Panc1 (cell line): ENCODE results near the gene NKAIN2. TPM values are rescaled to one million over a fixed set of nuclear protein-coding genes. Genes with fewer than 3 reads are reported as not detected.
"Not testable (repeated sequence)": the region's sequence is repeated elsewhere in the genome, so short reads cannot be mapped to it uniquely, and the experiment has no call there.

ENCODE experiments used
- ATAC-seq: fragments of 200-7000 bp; cut with Tn5 transposase; 2 replicates; pipeline ENCODE4 v1.9.1; 2020; ENCODE audit warnings: mild to moderate bottlenecking, moderate library complexity
- BruUV-seq: library from RNA; stranded (reverse); fragments of 400-500 nt; replicated peaks from 2 replicates; lab custom pipeline; 2021; lab: Mats Ljungman, UMichigan
- CTCF ChIA-PET: fragments of 300-600 bp; sonication (Branson Sonifier 250); formaldehyde crosslinking; loops from one replicate; lab custom pipeline; 2022; ENCODE audit warnings: antibody characterized with exemption; lab: Charles Lee
- POLR2A ChIA-PET: fragments of 300-600 bp; sonication (Branson Sonifier 250); formaldehyde crosslinking; loops from one replicate; lab custom pipeline; 2022; ENCODE audit warnings: antibody characterized with exemption; lab: Charles Lee
- DNase-seq: peaks from one replicate; pipeline ENCODE4 v3.0.0-alpha.2; 2010; ENCODE audit warnings: low read depth, low spot score
- H3K27ac ChIP-seq: 2 replicates; pipeline ENCODE4 v1.5.1; 2011; ENCODE audit warnings: mild to moderate bottlenecking, low read length, inconsistent platforms
- H3K27me3 ChIP-seq: fragments of 200-500 bp; sonication (Bioruptor generic); 2 replicates; pipeline ENCODE4 v1.6.0; 2014; ENCODE audit warnings: low read length, inconsistent platforms; ENCODE audit not compliant: control insufficient read depth, insufficient read depth
- H3K36me3 ChIP-seq: fragments of 200-500 bp; sonication (Bioruptor generic); 2 replicates; pipeline ENCODE4 v1.5.1; 2014; ENCODE audit warnings: inconsistent platforms, mild to moderate bottlenecking, low read length, moderate library complexity; ENCODE audit not compliant: control insufficient read depth, insufficient read depth
- H3K4me1 ChIP-seq: 2 replicates; pipeline ENCODE4 v1.5.1; 2011; ENCODE audit warnings: inconsistent platforms, mild to moderate bottlenecking, low read length, moderate library complexity; ENCODE audit not compliant: control insufficient read depth, insufficient read depth
- H3K4me3 ChIP-seq, 2 experiments: 2 replicates each; pipeline ENCODE4 v1.5.1; 2011 to 2012; ENCODE audit warnings: low read depth in 2 of 2, low read length in 2 of 2, mild to moderate bottlenecking in 2 of 2, inconsistent platforms in 1 of 2, moderate library complexity in 1 of 2
- H3K9me3 ChIP-seq: fragments of 200-500 bp; sonication (Bioruptor generic); 2 replicates; pipeline ENCODE4 v1.5.1; 2014; ENCODE audit warnings: low read depth, mild to moderate bottlenecking, inconsistent platforms, low read length, moderate library complexity; ENCODE audit not compliant: control insufficient read depth, insufficient read depth
- CTCF ChIP-seq: fragments of 450-650 bp; IDR thresholded peaks from 2 replicates; pipeline ENCODE4 v1.5.1; 2017; ENCODE audit warnings: mild to moderate bottlenecking
- POLR2AphosphoS5 ChIP-seq: IDR thresholded peaks from 2 replicates; pipeline ENCODE4 v1.6.1; 2012; ENCODE audit warnings: mild to moderate bottlenecking, low read depth, low read length, moderate library complexity
- REST ChIP-seq, 2 experiments: IDR thresholded peaks; 2 replicates each; pipeline ENCODE4 v1.6.1; 2011 to 2012; ENCODE audit warnings: low read depth in 2 of 2, control low read depth in 1 of 2, low read length in 1 of 2, mild to moderate bottlenecking in 1 of 2, moderate library complexity in 1 of 2; ENCODE audit not compliant: insufficient read depth in 1 of 2
- SIN3A ChIP-seq: IDR thresholded peaks from 2 replicates; pipeline ENCODE4 v1.6.1; 2012; ENCODE audit warnings: low read depth, mild to moderate bottlenecking, low read length, moderate library complexity, borderline replicate concordance; ENCODE audit not compliant: insufficient read depth
- TCF7L2 ChIP-seq: IDR thresholded peaks from 2 replicates; pipeline ENCODE4 v1.6.1; 2011; ENCODE audit warnings: mild to moderate bottlenecking, low read depth, low read length, inconsistent platforms
- in situ Hi-C: cut with HindIII; loops from 2 replicates; pipeline ENCODE4 v1.10.0; 2016; ENCODE audit warnings: low sequenced_read_pairs, low pct_unique_long_range_greater_than_20kb
- intact Hi-C: fragments of 100-400 bp; cut with micrococcal nuclease; formaldehyde crosslinking; loops from one replicate; pipeline ENCODE4 v1.10.0; 2022; ENCODE audit not compliant: unreplicated experiment
- total RNA-seq: library from RNA; stranded (reverse); gene quantifications from one replicate; pipeline ENCODE4 v1.2.1, GENCODE V29; 2021; ENCODE audit not compliant: unreplicated experiment

Gene NKAIN2
- total RNA-seq, 1 experiment from 2014 or later = 2.6 TPM

- intact Hi-C loops = loop anchor here (10.0 kb wide), 1 partner anchor 455 kb away; no protein-coding TSS in a partner anchor
- TF ChIP-seq TCF7L2 (no peak), SIN3A (no peak), POLR2AphosphoS5 (no peak), CTCF (no peak), REST (IDR thresholded peaks at IDR 0.05; ENCODE audit: insufficient read depth in 1 of 2, low read depth in 2 of 2, low read length in 1 of 2) (no peak)
- BruUV-seq = no TSS peak
These were observed 536.1 kb downstream of the NKAIN2 start for GRCh38 chr6:124339610-124340334.

GRCh38 chr6:124348339-124348738 is 544.7 kb downstream of the NKAIN2 start:
- intact Hi-C loops, H3K27me3 ChIP-seq, POLR2A ChIA-PET, H3K4me1 ChIP-seq, in situ Hi-C loops, CTCF ChIA-PET, H3K27ac ChIP-seq, H3K4me3 ChIP-seq, H3K9me3 ChIP-seq, ATAC-seq, H3K36me3 ChIP-seq, DNase-seq, BruUV-seq: not testable (repeated sequence)

More at GRCh38 chr6:124339610-124340334, 536.1 kb downstream of the NKAIN2 start:
- H3K27ac ChIP-seq = no peak overlapping the region
- no peaks in the 10 kb centered on the region for H3K9me3 ChIP-seq
- in situ Hi-C loops = no loop called here
- H3K27me3 ChIP-seq = no peaks in the 10 kb centered on the region
- no peak for DNase-seq
- H3K4me1 ChIP-seq = no peaks in the 10 kb centered on the region
- no peak for ATAC-seq
- CTCF ChIA-PET = no interaction called here
- POLR2A ChIA-PET = no interaction called here
- no peak overlapping the region for H3K4me3 ChIP-seq
- H3K36me3 ChIP-seq = no peaks in the 10 kb centered on the region

- intact Hi-C loops (no loop called here), in situ Hi-C loops (no loop called here)
- Histone ChIP-seq H3K27ac (no peak overlapping the region), H3K9me3 (no peaks in the 10 kb centered on the region), H3K4me1 (no peaks in the 10 kb centered on the region; the same call in 1 of the 2 replicates), H3K27me3 (no peaks in the 10 kb centered on the region), H3K36me3 (no peaks in the 10 kb centered on the region), H3K4me3 (no peak overlapping the region)
- POLR2A ChIA-PET = no interaction called here
- TF ChIP-seq SIN3A (no peak), CTCF (no peak), REST (IDR thresholded peaks at IDR 0.05; ENCODE audit: insufficient read depth in 1 of 2, low read depth in 2 of 2, low read length in 1 of 2) (no peak), POLR2AphosphoS5 (no peak), TCF7L2 (no peak)
- no TSS peak for BruUV-seq
- CTCF ChIA-PET = no interaction called here
- ATAC-seq = no peak
- DNase-seq = no peak
These were observed 551.5 kb downstream of the NKAIN2 start for GRCh38 chr6:124355146-124355545.
